ENCODE results near the gene PRKCQ. TPM values are rescaled to one million over a fixed set of nuclear protein-coding genes. Genes with fewer than 3 reads are reported as not detected.

The PRKCQ gene
- total RNA-seq, 1 donor from 2014 or later = 2.1 TPM

GRCh38 chr10:6576326-6576725 lies 3.8 kb downstream of the PRKCQ start:
- FAIRE-seq (no peak), DNase-seq (ENCODE audit: low read depth) (no peak)
- no peaks in the 10 kb centered on the region for H3K9me3 Mint-ChIP-seq (ENCODE audit: unreplicated experiment)
- Histone ChIP-seq H3K4me2 (ENCODE audit: low read length) (no peak overlapping the region), H3K27me3 (ENCODE audit: insufficient read depth, low read length) (peaks cover 16% of the 10 kb centered on the region), H3K9ac (ENCODE audit: low read length) (no peak overlapping the region), H4K20me1 (ENCODE audit: insufficient read depth, low read length) (no peaks in the 10 kb centered on the region), H2AFZ (ENCODE audit: low read depth, low read length) (no peak overlapping the region), H3K4me3 (ENCODE audit: insufficient read depth, low read depth, low read length) (no peak overlapping the region), H3K36me3 (ENCODE audit: insufficient read depth, low read length) (no peaks in the 10 kb centered on the region), H3K79me2 (ENCODE audit: insufficient read depth, low read length) (no peaks in the 10 kb centered on the region), H3K4me1 (ENCODE audit: insufficient read depth, low read length) (no peaks in the 10 kb centered on the region), H3K9me3 (ENCODE audit: insufficient read depth, low read depth, low read length) (no peaks in the 10 kb centered on the region), H3K27ac (ENCODE audit: low read depth, low read length) (no peak overlapping the region)
- H3K4me1 Mint-ChIP-seq (ENCODE audit: low read depth, unreplicated experiment) = peaks cover 5% of the 10 kb centered on the region
- peaks cover 16% of the 10 kb centered on the region for H3K27me3 Mint-ChIP-seq (ENCODE audit: low read depth, unreplicated experiment)
- H3K36me3 Mint-ChIP-seq (ENCODE audit: low read depth, unreplicated experiment) = no peaks in the 10 kb centered on the region
- TF ChIP-seq CTCF (IDR thresholded peaks at IDR 0.05; ENCODE audit: insufficient read depth, low read depth, low read length) (no peak), EZH2 (IDR thresholded peaks at IDR 0.05; ENCODE audit: insufficient read depth, low read length) (no peak)
- H3K27ac Mint-ChIP-seq (ENCODE audit: unreplicated experiment) = no peak overlapping the region
- no peak overlapping the region for H3K4me3 Mint-ChIP-seq (ENCODE audit: unreplicated experiment)

- Mint-ChIP-seq H3K9me3 (ENCODE audit: unreplicated experiment) (no peaks in the 10 kb centered on the region), H3K36me3 (ENCODE audit: low read depth, unreplicated experiment) (no peaks in the 10 kb centered on the region), H3K4me3 (ENCODE audit: unreplicated experiment) (no peak overlapping the region), H3K27me3 (ENCODE audit: low read depth, unreplicated experiment) (peaks cover 16% of the 10 kb centered on the region), H3K27ac (ENCODE audit: unreplicated experiment) (no peak overlapping the region), H3K4me1 (ENCODE audit: low read depth, unreplicated experiment) (no peaks in the 10 kb centered on the region)
- no peaks in the 10 kb centered on the region for H4K20me1 ChIP-seq (ENCODE audit: insufficient read depth, low read length)
- no peak overlapping the region for H3K4me3 ChIP-seq (ENCODE audit: insufficient read depth, low read depth, low read length)
- no peak for FAIRE-seq
- no peak overlapping the region for H2AFZ ChIP-seq (ENCODE audit: low read depth, low read length)
- H3K9me3 ChIP-seq (ENCODE audit: insufficient read depth, low read depth, low read length) = no peaks in the 10 kb centered on the region
- no peak for TF ChIP-seq EZH2 (IDR thresholded peaks at IDR 0.05; ENCODE audit: insufficient read depth, low read length)
- no peak for DNase-seq (ENCODE audit: low read depth)
- H3K27me3 ChIP-seq (ENCODE audit: insufficient read depth, low read length) = peaks cover 16% of the 10 kb centered on the region
- no peak overlapping the region for H3K9ac ChIP-seq (ENCODE audit: low read length)
- H3K4me2 ChIP-seq (ENCODE audit: low read length) = no peak overlapping the region
- H3K36me3 ChIP-seq (ENCODE audit: insufficient read depth, low read length) = no peaks in the 10 kb centered on the region
- no peaks in the 10 kb centered on the region for H3K79me2 ChIP-seq (ENCODE audit: insufficient read depth, low read length)
- H3K4me1 ChIP-seq (ENCODE audit: insufficient read depth, low read length) = no peaks in the 10 kb centered on the region
- no peak overlapping the region for H3K27ac ChIP-seq (ENCODE audit: low read depth, low read length)
Measured at GRCh38 chr10:6574664-6575176, 5.4 kb downstream of the PRKCQ start.

- Mint-ChIP-seq H3K27me3 (ENCODE audit: low read depth, unreplicated experiment) (peaks cover 3% of the 10 kb centered on the region), H3K4me1 (ENCODE audit: low read depth, unreplicated experiment) (no peaks in the 10 kb centered on the region), H3K36me3 (ENCODE audit: low read depth, unreplicated experiment) (no peaks in the 10 kb centered on the region), H3K27ac (ENCODE audit: unreplicated experiment) (no peak overlapping the region), H3K4me3 (ENCODE audit: unreplicated experiment) (peak overlapping the region; percentile 25), H3K9me3 (ENCODE audit: unreplicated experiment) (no peaks in the 10 kb centered on the region)
- Histone ChIP-seq H3K9me3 (ENCODE audit: insufficient read depth, low read depth, low read length) (no peaks in the 10 kb centered on the region), H3K27me3 (ENCODE audit: insufficient read depth, low read length) (no peaks in the 10 kb centered on the region), H3K9ac (ENCODE audit: low read length) (no peak overlapping the region), H2AFZ (ENCODE audit: low read depth, low read length) (no peak overlapping the region), H3K27ac (ENCODE audit: low read depth, low read length) (no peak overlapping the region), H3K4me3 (ENCODE audit: insufficient read depth, low read depth, low read length) (no peak overlapping the region), H3K79me2 (ENCODE audit: insufficient read depth, low read length) (no peaks in the 10 kb centered on the region), H3K4me2 (ENCODE audit: low read length) (no peak overlapping the region), H3K36me3 (ENCODE audit: insufficient read depth, low read length) (no peaks in the 10 kb centered on the region), H3K4me1 (ENCODE audit: insufficient read depth, low read length) (no peaks in the 10 kb centered on the region), H4K20me1 (ENCODE audit: insufficient read depth, low read length) (no peaks in the 10 kb centered on the region)
- no peak for FAIRE-seq
- TF ChIP-seq CTCF (IDR thresholded peaks at IDR 0.05; ENCODE audit: insufficient read depth, low read depth, low read length) = no peak
- DNase-seq (ENCODE audit: low read depth) = no peak
Measured at GRCh38 chr10:6570893-6571292, 9.2 kb downstream of the PRKCQ start.
